Ishikawa (cell line): Measurements from ENCODE around the gene KMT2E.

Source experiments
- NFIC ChIP-seq: IDR thresholded peaks from 2 replicates; pipeline ENCODE4 v1.6.1; 2012
- REST ChIP-seq: IDR thresholded peaks from 2 replicates; pipeline ENCODE4 v1.6.1; 2012; ENCODE audit warnings: low read depth, mild to moderate bottlenecking
- TAF1 ChIP-seq: IDR thresholded peaks from 2 replicates; pipeline ENCODE4 v1.6.1; 2012; ENCODE audit warnings: low read depth, mild to moderate bottlenecking

GRCh38 chr7:105019269-105019668 is 5.3 kb downstream of the KMT2E start:
- TF ChIP-seq TAF1 (no peak), NFIC (no peak), REST (no peak)
